SK-N-SH treated with all-trans-retinoic acid at 6 μM for 48 hours (cell line): ENCODE data around the gene SLC2A1.

Experiments
- ARNTL ChIP-seq: fragments of 450-650 bp; formaldehyde crosslinking; IDR thresholded peaks from 2 replicates; pipeline ENCODE4 v1.5.0; 2020; ENCODE audit warnings: low read depth, mild to moderate bottlenecking, moderate library complexity, borderline replicate concordance
- PATZ1 ChIP-seq: fragments of 250-450 bp; sonication (Bioruptor Pico); IDR thresholded peaks from 2 replicates; pipeline ENCODE4 v1.8.0; 2020; ENCODE audit warnings: mild to moderate bottlenecking, moderate library complexity, borderline replicate concordance

GRCh38 chr1:42924082-42924850, 34.4 kb downstream of the SLC2A1 start:
- TF ChIP-seq ARNTL (CRISPR knock-in tag) (no peak), PATZ1 (CRISPR knock-in tag) (no peak)
